HL-60 (cell line): ENCODE measurements around the gene FCN2.

Source experiments
- DNase-seq, 2 experiments: peaks; one replicate each; pipeline ENCODE4 v3.0.0-alpha.2; 2010 to 2020; ENCODE audit warnings: low read depth in 1 of 2, low spot score in 1 of 2
- H3K27ac ChIP-seq: fragments of 250-450 bp; sonication (Bioruptor Pico); replicated peaks from 2 replicates; pipeline ENCODE4 v1.5.1; 2020; ENCODE audit warnings: mild to moderate bottlenecking, moderate library complexity
- H3K27me3 ChIP-seq: fragments of 250-450 bp; sonication (Bioruptor Pico); 2 replicates; pipeline ENCODE4 v1.5.1; 2021; ENCODE audit warnings: mild to moderate bottlenecking, moderate library complexity; ENCODE audit not compliant: insufficient read depth, poor library complexity, severe bottlenecking
- H3K4me3 ChIP-seq: replicated peaks from 2 replicates; pipeline ENCODE4 v1.5.1; 2011; ENCODE audit warnings: mild to moderate bottlenecking, control low read depth, low read length; ENCODE audit not compliant: insufficient read depth
- CTCF ChIP-seq: IDR thresholded peaks from one replicate; pipeline ENCODE4 v1.5.1; 2011; ENCODE audit warnings: low read length, control low read depth, inconsistent platforms; ENCODE audit not compliant: insufficient read depth
- GABPA ChIP-seq: IDR thresholded peaks from 2 replicates; pipeline ENCODE4 v1.6.1; 2012; ENCODE audit warnings: low read depth
- POLR2AphosphoS5 ChIP-seq: IDR thresholded peaks from 2 replicates; pipeline ENCODE4 v1.6.1; 2012; ENCODE audit warnings: low read depth
- REST ChIP-seq: IDR thresholded peaks from 2 replicates; pipeline ENCODE4 v1.6.1; 2012; ENCODE audit warnings: low read depth; ENCODE audit not compliant: insufficient replicate concordance
- SPI1 ChIP-seq: IDR thresholded peaks from 2 replicates; pipeline ENCODE4 v1.6.1; 2012; ENCODE audit warnings: low read depth, mild to moderate bottlenecking, borderline replicate concordance

The FCN2 gene

GRCh38 chr9:134847752-134848432, 32.7 kb upstream of the FCN2 start:
- TF ChIP-seq POLR2AphosphoS5 = no peak
- no peak for TF ChIP-seq CTCF
- TF ChIP-seq GABPA = no peak
- TF ChIP-seq REST = no peak
- TF ChIP-seq SPI1 = no peak
- Histone ChIP-seq H3K27ac (no peak overlapping the region), H3K27me3 (no peaks in the 10 kb centered on the region), H3K4me3 (no peak overlapping the region)
- DNase-seq = no peak

GRCh38 chr9:134848504-134848903, 32.1 kb upstream of the FCN2 start:
- no peak for TF ChIP-seq GABPA
- TF ChIP-seq POLR2AphosphoS5 = no peak
- TF ChIP-seq CTCF = no peak
- no peak for TF ChIP-seq SPI1
- no peak for TF ChIP-seq REST
- Histone ChIP-seq H3K27me3 (no peaks in the 10 kb centered on the region), H3K4me3 (no peak overlapping the region), H3K27ac (no peak overlapping the region)
- no peak for DNase-seq

GRCh38 chr9:134850611-134851010, 30.0 kb upstream of the FCN2 start:
- Histone ChIP-seq H3K4me3 (no peak overlapping the region), H3K27ac (no peak overlapping the region), H3K27me3 (no peaks in the 10 kb centered on the region)
- DNase-seq = no peak
- TF ChIP-seq GABPA (no peak), REST (no peak), SPI1 (no peak), POLR2AphosphoS5 (no peak), CTCF (no peak)
